HG03457 (cell line): Measurements from ENCODE around the gene USP49.
"Not testable (repeated sequence)": the region's sequence is repeated elsewhere in the genome, so short reads cannot be mapped to it uniquely, and the experiment has no call there.

Experiments
- ATAC-seq: cut with Tn5 transposase; IDR thresholded peaks from one replicate; pipeline ENCODE4 v1.9.1; 2021; ENCODE audit warnings: moderate number of reproducible peaks; ENCODE audit not compliant: unreplicated experiment

The USP49 gene

GRCh38 chr6:41814629-41815028, 80.5 kb downstream of the USP49 start:
- ATAC-seq = no peak

GRCh38 chr6:41813956-41814355, 81.2 kb downstream of the USP49 start:
- no peak for ATAC-seq

- no peak for ATAC-seq
These were observed 81.7 kb downstream of the USP49 start for GRCh38 chr6:41813469-41813868.

GRCh38 chr6:41811946-41812345, 83.2 kb downstream of the USP49 start:
- ATAC-seq = not testable (repeated sequence)

GRCh38 chr6:41811095-41811494, 84.1 kb downstream of the USP49 start:
- no peak for ATAC-seq

GRCh38 chr6:41805830-41806774, 89.1 kb downstream of the USP49 start:
- no peak for ATAC-seq

GRCh38 chr6:41801380-41801779, 93.8 kb downstream of the USP49 start:
- no peak for ATAC-seq

- no peak for ATAC-seq
These were observed 95.6 kb downstream of the USP49 start for GRCh38 chr6:41799559-41799911.

GRCh38 chr6:41798901-41799558, 96.1 kb downstream of the USP49 start:
- ATAC-seq = no peak

GRCh38 chr6:41796474-41796873, 98.7 kb downstream of the USP49 start:
- ATAC-seq = no peak

GRCh38 chr6:41791984-41792383, 103.2 kb downstream of the USP49 start:
- ATAC-seq = no peak

GRCh38 chr6:41791305-41791704, 103.9 kb downstream of the USP49 start:
- no peak for ATAC-seq

- no peak for ATAC-seq
These were observed 105.1 kb downstream of the USP49 start for GRCh38 chr6:41790045-41790444.

- ATAC-seq = no peak
These were observed 105.8 kb downstream of the USP49 start for GRCh38 chr6:41789390-41789724.

- ATAC-seq = peak; percentile 56
These were observed 107.8 kb downstream of the USP49 start, which contains the start of gene TOMM6 for GRCh38 chr6:41787219-41787917. Gene TOMM6 (plus strand): TSS chr6:41787694. CDS start chr6:41787698, 4 bp downstream.

GRCh38 chr6:41786451-41787218, 108.5 kb downstream of the USP49 start:
- peak; percentile 53 for ATAC-seq

- no peak for ATAC-seq
These were observed 109.3 kb downstream of the USP49 start for GRCh38 chr6:41785689-41786450.

- ATAC-seq = no peak
These were observed 109.9 kb downstream of the USP49 start for GRCh38 chr6:41785254-41785653.

GRCh38 chr6:41784581-41785171, 110.5 kb downstream of the USP49 start:
- no peak for ATAC-seq
